LNCaP clone FGC (cell line): ENCODE measurements around the gene LMBR1.

Source experiments
- DNase-seq: peaks from one replicate; pipeline ENCODE4 v3.0.0-alpha.2; 2011; ENCODE audit warnings: low read depth
- H3K4me3 ChIP-seq: 2 replicates; pipeline ENCODE4 v1.5.1; 2011; ENCODE audit warnings: mild to moderate bottlenecking, low read depth, low read length, control low read depth
- CTCF ChIP-seq: IDR thresholded peaks from 2 replicates; pipeline ENCODE4 v1.5.1; 2012; ENCODE audit warnings: mild to moderate bottlenecking; ENCODE audit not compliant: control insufficient read depth, insufficient read depth; ENCODE audit errors: extremely low read depth

Gene LMBR1

GRCh38 chr7:156778201-156778600 lies 114.8 kb downstream of the LMBR1 start:
- 0 out of 2 replicates have a peak, but pooled peaks have one; percentile 10 for TF ChIP-seq CTCF
- no peak for DNase-seq
- no peak overlapping the region for H3K4me3 ChIP-seq

GRCh38 chr7:156777364-156778069 lies 115.5 kb downstream of the LMBR1 start:
- H3K4me3 ChIP-seq, result no peak overlapping the region
- DNase-seq, result no peak
- TF ChIP-seq CTCF, result no peak

- no peak for TF ChIP-seq CTCF
- no peak for DNase-seq
- no peak overlapping the region for H3K4me3 ChIP-seq
Observed at GRCh38 chr7:156776527-156776926, 116.5 kb downstream of the LMBR1 start.

GRCh38 chr7:156773966-156774365 lies 119.0 kb downstream of the LMBR1 start:
- TF ChIP-seq CTCF, result no peak
- H3K4me3 ChIP-seq, result no peak overlapping the region
- no peak for DNase-seq

- no peak overlapping the region for H3K4me3 ChIP-seq
- DNase-seq, result no peak
- no peak for TF ChIP-seq CTCF
Observed at GRCh38 chr7:156772725-156773124, 120.3 kb downstream of the LMBR1 start.

GRCh38 chr7:156768698-156769472 lies 124.1 kb downstream of the LMBR1 start:
- no peak overlapping the region for H3K4me3 ChIP-seq
- no peak for TF ChIP-seq CTCF
- no peak for DNase-seq
